Right atrium auricular region (tissue), 2 donors: ENCODE results near the gene ZBTB43. TPM values are rescaled to one million over a fixed set of nuclear protein-coding genes. Genes with fewer than 3 reads are reported as not detected.

ENCODE experiments used
- DNase-seq: peaks from one replicate; pipeline ENCODE4 v3.0.0-alpha.2; 2019; ENCODE audit warnings: low spot score
- H3K27ac ChIP-seq, 2 donors: fragments of 200-600 bp; sonication (generic); 1 replicate in 1 of 2; 2 replicates in 1 of 2; pipeline ENCODE4 v1.5.1; 2016 to 2019
- H3K27me3 ChIP-seq, 2 donors: fragments of 200-600 bp; sonication (generic); one replicate each; pipeline versions ENCODE4 v1.5.1 to v1.6.0; 2017 to 2019
- H3K36me3 ChIP-seq: fragments of 200-600 bp; sonication (generic); one replicate; pipeline ENCODE4 v1.5.1; 2016
- H3K4me1 ChIP-seq, 2 donors: fragments of 200-600 bp; sonication (generic); one replicate each; pipeline versions ENCODE4 v1.5.1 to v1.6.0; 2017 to 2019
- H3K4me3 ChIP-seq, 2 donors: fragments of 200-600 bp; sonication (generic); 1 replicate in 1 of 2; 2 replicates in 1 of 2; pipeline ENCODE4 v1.5.1; 2017 to 2019; ENCODE audit warnings: mild to moderate bottlenecking in 1 of 2, moderate library complexity in 1 of 2
- H3K9me3 ChIP-seq, 2 donors: fragments of 200-600 bp; sonication (generic); one replicate each; pipeline ENCODE4 v1.5.1; 2019
- CTCF ChIP-seq, 2 donors: fragments of 200-600 bp; sonication (generic); IDR thresholded peaks; one replicate each; pipeline ENCODE4 v1.5.1; 2019; ENCODE audit warnings: antibody characterized with exemption in 2 of 2
- total RNA-seq, 2 donors: library from RNA; depleted of rRNA; stranded (reverse); fragments of >200 nt; gene quantifications; one replicate each; pipeline ENCODE4 v1.1.0, GENCODE V29; 2016

The ZBTB43 gene
- total RNA-seq, 2 donors from 2014 or later: 11.8 to 15.1 TPM

- Histone ChIP-seq H3K4me3 (no peak overlapping the region), H3K27ac (no peak overlapping the region), H3K36me3 (no peaks in the 10 kb centered on the region), H3K9me3 (no peaks in the 10 kb centered on the region), H3K4me1 (peaks cover 0 to 18% of the 10 kb centered on the region in 2 donors), H3K27me3 (no peaks in the 10 kb centered on the region)
- TF ChIP-seq CTCF (IDR thresholded peaks at IDR 0.05): no peak
- no peak for DNase-seq
These were observed 52.6 kb downstream of the ZBTB43 start for GRCh38 chr9:126857261-126857960.

- TF ChIP-seq CTCF (IDR thresholded peaks at IDR 0.05): no peak
These were observed 54.3 kb downstream of the ZBTB43 start for GRCh38 chr9:126859111-126859510.

GRCh38 chr9:126860077-126860756 is 55.4 kb downstream of the ZBTB43 start, which contains the start of gene ZBTB34:
TSS of gene ZBTB34 (plus strand) at chr9:126860639. CDS start at chr9:126879400, 18,761 bp downstream.
- H3K9me3 ChIP-seq: no peaks in the 10 kb centered on the region
- H3K27me3 ChIP-seq: no peaks in the 10 kb centered on the region
- H3K27ac ChIP-seq: peak within 1 kb of the TSS; percentile 93 to 98
- peaks cover 0 to 28% of the 10 kb centered on the region in 2 donors for H3K4me1 ChIP-seq
- no peak for DNase-seq
- peak; percentile 100 for TF ChIP-seq CTCF (IDR thresholded peaks at IDR 0.05)
- H3K4me3 ChIP-seq: peak within 1 kb of the TSS; percentile 95 to 96
- H3K36me3 ChIP-seq: no peaks in the 10 kb centered on the region

More at GRCh38 chr9:126859111-126859510, 54.3 kb downstream of the ZBTB43 start:
- no peak for DNase-seq
- no peak overlapping the region for H3K4me3 ChIP-seq
- H3K36me3 ChIP-seq: no peaks in the 10 kb centered on the region
- H3K9me3 ChIP-seq: no peaks in the 10 kb centered on the region
- H3K27me3 ChIP-seq: no peaks in the 10 kb centered on the region
- peaks cover 0 to 28% of the 10 kb centered on the region in 2 donors for H3K4me1 ChIP-seq
- no peak overlapping the region for H3K27ac ChIP-seq

- TF ChIP-seq CTCF (IDR thresholded peaks at IDR 0.05): no peak
- Histone ChIP-seq H3K4me3 (peak overlapping the region; percentile 95 to 96), H3K27me3 (no peaks in the 10 kb centered on the region), H3K4me1 (peaks cover 0 to 28% of the 10 kb centered on the region in 2 donors), H3K27ac (peak overlapping the region; percentile 85 to 88), H3K9me3 (no peaks in the 10 kb centered on the region), H3K36me3 (no peaks in the 10 kb centered on the region)
- no peak for DNase-seq
These were observed 56.1 kb downstream of the ZBTB43 start for GRCh38 chr9:126860757-126861466.

- Histone ChIP-seq H3K9me3 (no peaks in the 10 kb centered on the region), H3K36me3 (no peaks in the 10 kb centered on the region), H3K27ac (peak overlapping the region; percentile 85 to 88), H3K4me3 (peak overlapping the region; percentile 95 to 96), H3K4me1 (peaks cover 0 to 28% of the 10 kb centered on the region in 2 donors), H3K27me3 (no peaks in the 10 kb centered on the region)
- TF ChIP-seq CTCF (IDR thresholded peaks at IDR 0.05): no peak
- no peak for DNase-seq
These were observed 56.9 kb downstream of the ZBTB43 start for GRCh38 chr9:126861707-126862103.
